HepG2 (cell line): ENCODE data around the gene PSD4. TPM values are rescaled to one million over a fixed set of nuclear protein-coding genes. Genes with fewer than 3 reads are reported as not detected.

Experiments
- HOXA5 ChIP-seq: sonication (generic); formaldehyde crosslinking; IDR thresholded peaks from 2 replicates; pipeline ENCODE4 v1.4.0; 2020; ENCODE audit warnings: missing genetic modification reagents
- KLF15 ChIP-seq: sonication (generic); formaldehyde crosslinking; IDR thresholded peaks from 2 replicates; pipeline ENCODE4 v1.8.1; 2023; ENCODE audit warnings: borderline replicate concordance, mild to moderate bottlenecking, inconsistent platforms, missing genetic modification reagents, mixed read lengths
- MAZ ChIP-seq, 2 experiments: sonication (generic) in 1 of 2; formaldehyde crosslinking in 1 of 2; IDR thresholded peaks; 2 replicates each; pipeline versions ENCODE4 v1.5.0 to v1.6.1; 2012 to 2020; ENCODE audit warnings: low read depth in 2 of 2, mild to moderate bottlenecking in 2 of 2, borderline replicate concordance in 1 of 2, improper control_type of control experiment in 1 of 2, low read length in 1 of 2, missing genetic modification reagents in 1 of 2, moderate library complexity in 1 of 2
- PAWR ChIP-seq: sonication (generic); formaldehyde crosslinking; IDR thresholded peaks from 2 replicates; pipeline ENCODE4 v1.4.0; 2020; ENCODE audit warnings: missing genetic modification reagents, mild to moderate bottlenecking, borderline replicate concordance
- RBFOX2 ChIP-seq: fragments of 200-400 bp; formaldehyde crosslinking; IDR thresholded peaks from 2 replicates; pipeline ENCODE4 v1.6.1; 2017; ENCODE audit warnings: low read depth, mild to moderate bottlenecking, low read length
- SMAD3 ChIP-seq: sonication (generic); formaldehyde crosslinking; IDR thresholded peaks from 2 replicates; pipeline ENCODE4 v1.4.0; 2020; ENCODE audit warnings: missing genetic modification reagents
- ZFAT ChIP-seq: sonication (generic); formaldehyde crosslinking; conservative IDR thresholded peaks from 2 replicates; pipeline ENCODE4 v1.8.1; 2023; ENCODE audit warnings: missing genetic modification reagents, inconsistent platforms
- ZFP1 ChIP-seq: IDR thresholded peaks from 2 replicates; pipeline ENCODE4 v1.6.1; 2016
- ZNF841 ChIP-seq: sonication (generic); formaldehyde crosslinking; IDR thresholded peaks from 2 replicates; pipeline ENCODE4 v1.8.1; 2023; ENCODE audit warnings: missing genetic modification reagents, borderline replicate concordance
- ZSCAN31 ChIP-seq: sonication (generic); formaldehyde crosslinking; IDR thresholded peaks from 2 replicates; pipeline ENCODE4 v1.5.0; 2020; ENCODE audit warnings: low read depth, mild to moderate bottlenecking, missing genetic modification reagents
- polyA plus RNA-seq, 8 experiments: library from polyadenylated mRNA; depleted of rRNA in 3 of 8; stranded (reverse) in 7 of 8; unstranded in 1 of 8; fragments of >200 nt; fragmentation: Illumina TruSeq in 4 of 8; extraction: Trizol in 4 of 8; gene quantifications; 2 replicates each; pipeline versions ENCODE4 v1.2.1 to v1.2.3, GENCODE V29; 2011 to 2016; ENCODE audit warnings: low read depth in 4 of 8, missing spikeins in 1 of 8, mixed read lengths in 1 of 8; ENCODE audit not compliant: insufficient read depth in 1 of 8
- total RNA-seq, 5 experiments: library from RNA; depleted of rRNA; stranded (reverse); fragments of >200 nt; fragmentation: Illumina TruSeq; extraction: Trizol; gene quantifications; 2 replicates each; pipeline ENCODE4 v1.2.3, GENCODE V29; 2016; ENCODE audit warnings: low read depth in 1 of 5
- TF ChIP-seq, protein P1 (sequence below): sonication (generic); formaldehyde crosslinking; IDR thresholded peaks from 2 replicates; pipeline ENCODE4 v1.4.0; 2020; ENCODE audit warnings: mild to moderate bottlenecking, missing genetic modification reagents, borderline replicate concordance
- TF ChIP-seq, protein P2 (sequence below): sonication (generic); formaldehyde crosslinking; conservative IDR thresholded peaks from 2 replicates; pipeline ENCODE4 v1.8.0; 2022; ENCODE audit warnings: missing genetic modification reagents
- TF ChIP-seq, protein P3 (sequence below): sonication (generic); formaldehyde crosslinking; IDR thresholded peaks from 2 replicates; pipeline ENCODE4 v1.4.0; 2020; ENCODE audit warnings: missing genetic modification reagents
- TF ChIP-seq, protein P4 (sequence below): sonication (generic); formaldehyde crosslinking; IDR thresholded peaks from 2 replicates; pipeline ENCODE4 v1.9.0; 2021; ENCODE audit warnings: mild to moderate bottlenecking, missing genetic modification reagents
- TF ChIP-seq, protein P5 (sequence below): sonication (generic); formaldehyde crosslinking; IDR thresholded peaks from 2 replicates; pipeline ENCODE4 v1.4.0; 2020; ENCODE audit warnings: mild to moderate bottlenecking, missing genetic modification reagents

The PSD4 gene
- total and polyA plus RNA-seq, 2 of the 13 experiments (the other 11 are each of a cell fraction or from before 2014, with no cell fraction given), result 5.8 to 9.4 TPM

DNA sequence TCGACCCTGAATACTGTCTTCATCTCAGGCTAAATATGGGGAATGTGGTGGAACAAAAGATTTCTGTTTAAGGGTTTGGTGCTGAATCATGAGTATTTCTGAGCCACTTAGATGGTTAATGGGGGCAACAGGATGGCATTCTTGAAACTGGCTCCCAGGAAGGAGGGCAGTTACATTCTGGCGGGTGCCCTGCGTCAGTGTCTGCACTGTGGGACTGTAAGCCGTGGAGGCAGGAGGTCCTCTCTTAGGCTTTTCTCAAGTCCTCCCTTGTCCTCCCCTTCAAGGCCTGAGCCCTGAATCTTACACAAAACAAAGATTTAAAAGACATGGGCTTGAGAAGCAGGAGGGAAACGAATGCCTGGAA lies 45.7 kb downstream of the PSD4 start (continued):
- TF ChIP-seq, protein P1, sequence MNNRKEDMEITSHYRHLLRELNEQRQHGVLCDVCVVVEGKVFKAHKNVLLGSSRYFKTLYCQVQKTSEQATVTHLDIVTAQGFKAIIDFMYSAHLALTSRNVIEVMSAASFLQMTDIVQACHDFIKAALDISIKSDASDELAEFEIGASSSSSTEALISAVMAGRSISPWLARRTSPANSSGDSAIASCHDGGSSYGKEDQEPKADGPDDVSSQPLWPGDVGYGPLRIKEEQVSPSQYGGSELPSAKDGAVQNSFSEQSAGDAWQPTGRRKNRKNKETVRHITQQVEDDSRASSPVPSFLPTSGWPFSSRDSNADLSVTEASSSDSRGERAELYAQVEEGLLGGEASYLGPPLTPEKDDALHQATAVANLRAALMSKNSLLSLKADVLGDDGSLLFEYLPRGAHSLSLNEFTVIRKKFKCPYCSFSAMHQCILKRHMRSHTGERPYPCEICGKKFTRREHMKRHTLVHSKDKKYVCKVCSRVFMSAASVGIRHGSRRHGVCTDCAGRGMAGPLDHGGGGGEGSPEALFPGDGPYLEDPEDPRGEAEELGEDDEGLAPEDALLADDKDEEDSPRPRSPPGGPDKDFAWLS (CRISPR knock-in tag), result no peak
- TF ChIP-seq SMAD3 (CRISPR knock-in tag) (no peak), MAZ (IDR thresholded peaks at IDR 0.05; ENCODE audit: borderline replicate concordance, low read depth, low read length) (0 out of 2 replicates have a peak, but pooled peaks have one; percentile 8), MAZ (CRISPR knock-in tag; IDR thresholded peaks at IDR 0.05; ENCODE audit: low read depth) (peak; percentile 66; the same call in 1 of the 2 replicates), ZSCAN31 (no peak), ZNF841 (CRISPR knock-in tag) (no peak), HOXA5 (CRISPR knock-in tag) (no peak), PAWR (CRISPR knock-in tag) (no peak), ZFP1 (no peak), ZFAT (CRISPR knock-in tag) (no peak), RBFOX2 (peak; percentile 45; the same call in 1 of the 2 replicates), KLF15 (CRISPR knock-in tag) (no peak)
- TF ChIP-seq, protein P2, sequence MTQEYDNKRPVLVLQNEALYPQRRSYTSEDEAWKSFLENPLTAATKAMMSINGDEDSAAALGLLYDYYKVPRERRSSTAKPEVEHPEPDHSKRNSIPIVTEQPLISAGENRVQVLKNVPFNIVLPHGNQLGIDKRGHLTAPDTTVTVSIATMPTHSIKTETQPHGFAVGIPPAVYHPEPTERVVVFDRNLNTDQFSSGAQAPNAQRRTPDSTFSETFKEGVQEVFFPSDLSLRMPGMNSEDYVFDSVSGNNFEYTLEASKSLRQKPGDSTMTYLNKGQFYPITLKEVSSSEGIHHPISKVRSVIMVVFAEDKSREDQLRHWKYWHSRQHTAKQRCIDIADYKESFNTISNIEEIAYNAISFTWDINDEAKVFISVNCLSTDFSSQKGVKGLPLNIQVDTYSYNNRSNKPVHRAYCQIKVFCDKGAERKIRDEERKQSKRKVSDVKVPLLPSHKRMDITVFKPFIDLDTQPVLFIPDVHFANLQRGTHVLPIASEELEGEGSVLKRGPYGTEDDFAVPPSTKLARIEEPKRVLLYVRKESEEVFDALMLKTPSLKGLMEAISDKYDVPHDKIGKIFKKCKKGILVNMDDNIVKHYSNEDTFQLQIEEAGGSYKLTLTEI (CRISPR knock-in tag), result no peak
- TF ChIP-seq, protein P3, sequence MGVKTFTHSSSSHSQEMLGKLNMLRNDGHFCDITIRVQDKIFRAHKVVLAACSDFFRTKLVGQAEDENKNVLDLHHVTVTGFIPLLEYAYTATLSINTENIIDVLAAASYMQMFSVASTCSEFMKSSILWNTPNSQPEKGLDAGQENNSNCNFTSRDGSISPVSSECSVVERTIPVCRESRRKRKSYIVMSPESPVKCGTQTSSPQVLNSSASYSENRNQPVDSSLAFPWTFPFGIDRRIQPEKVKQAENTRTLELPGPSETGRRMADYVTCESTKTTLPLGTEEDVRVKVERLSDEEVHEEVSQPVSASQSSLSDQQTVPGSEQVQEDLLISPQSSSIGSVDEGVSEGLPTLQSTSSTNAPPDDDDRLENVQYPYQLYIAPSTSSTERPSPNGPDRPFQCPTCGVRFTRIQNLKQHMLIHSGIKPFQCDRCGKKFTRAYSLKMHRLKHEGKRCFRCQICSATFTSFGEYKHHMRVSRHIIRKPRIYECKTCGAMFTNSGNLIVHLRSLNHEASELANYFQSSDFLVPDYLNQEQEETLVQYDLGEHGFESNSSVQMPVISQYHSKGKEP, result no peak
- TF ChIP-seq, protein P4, sequence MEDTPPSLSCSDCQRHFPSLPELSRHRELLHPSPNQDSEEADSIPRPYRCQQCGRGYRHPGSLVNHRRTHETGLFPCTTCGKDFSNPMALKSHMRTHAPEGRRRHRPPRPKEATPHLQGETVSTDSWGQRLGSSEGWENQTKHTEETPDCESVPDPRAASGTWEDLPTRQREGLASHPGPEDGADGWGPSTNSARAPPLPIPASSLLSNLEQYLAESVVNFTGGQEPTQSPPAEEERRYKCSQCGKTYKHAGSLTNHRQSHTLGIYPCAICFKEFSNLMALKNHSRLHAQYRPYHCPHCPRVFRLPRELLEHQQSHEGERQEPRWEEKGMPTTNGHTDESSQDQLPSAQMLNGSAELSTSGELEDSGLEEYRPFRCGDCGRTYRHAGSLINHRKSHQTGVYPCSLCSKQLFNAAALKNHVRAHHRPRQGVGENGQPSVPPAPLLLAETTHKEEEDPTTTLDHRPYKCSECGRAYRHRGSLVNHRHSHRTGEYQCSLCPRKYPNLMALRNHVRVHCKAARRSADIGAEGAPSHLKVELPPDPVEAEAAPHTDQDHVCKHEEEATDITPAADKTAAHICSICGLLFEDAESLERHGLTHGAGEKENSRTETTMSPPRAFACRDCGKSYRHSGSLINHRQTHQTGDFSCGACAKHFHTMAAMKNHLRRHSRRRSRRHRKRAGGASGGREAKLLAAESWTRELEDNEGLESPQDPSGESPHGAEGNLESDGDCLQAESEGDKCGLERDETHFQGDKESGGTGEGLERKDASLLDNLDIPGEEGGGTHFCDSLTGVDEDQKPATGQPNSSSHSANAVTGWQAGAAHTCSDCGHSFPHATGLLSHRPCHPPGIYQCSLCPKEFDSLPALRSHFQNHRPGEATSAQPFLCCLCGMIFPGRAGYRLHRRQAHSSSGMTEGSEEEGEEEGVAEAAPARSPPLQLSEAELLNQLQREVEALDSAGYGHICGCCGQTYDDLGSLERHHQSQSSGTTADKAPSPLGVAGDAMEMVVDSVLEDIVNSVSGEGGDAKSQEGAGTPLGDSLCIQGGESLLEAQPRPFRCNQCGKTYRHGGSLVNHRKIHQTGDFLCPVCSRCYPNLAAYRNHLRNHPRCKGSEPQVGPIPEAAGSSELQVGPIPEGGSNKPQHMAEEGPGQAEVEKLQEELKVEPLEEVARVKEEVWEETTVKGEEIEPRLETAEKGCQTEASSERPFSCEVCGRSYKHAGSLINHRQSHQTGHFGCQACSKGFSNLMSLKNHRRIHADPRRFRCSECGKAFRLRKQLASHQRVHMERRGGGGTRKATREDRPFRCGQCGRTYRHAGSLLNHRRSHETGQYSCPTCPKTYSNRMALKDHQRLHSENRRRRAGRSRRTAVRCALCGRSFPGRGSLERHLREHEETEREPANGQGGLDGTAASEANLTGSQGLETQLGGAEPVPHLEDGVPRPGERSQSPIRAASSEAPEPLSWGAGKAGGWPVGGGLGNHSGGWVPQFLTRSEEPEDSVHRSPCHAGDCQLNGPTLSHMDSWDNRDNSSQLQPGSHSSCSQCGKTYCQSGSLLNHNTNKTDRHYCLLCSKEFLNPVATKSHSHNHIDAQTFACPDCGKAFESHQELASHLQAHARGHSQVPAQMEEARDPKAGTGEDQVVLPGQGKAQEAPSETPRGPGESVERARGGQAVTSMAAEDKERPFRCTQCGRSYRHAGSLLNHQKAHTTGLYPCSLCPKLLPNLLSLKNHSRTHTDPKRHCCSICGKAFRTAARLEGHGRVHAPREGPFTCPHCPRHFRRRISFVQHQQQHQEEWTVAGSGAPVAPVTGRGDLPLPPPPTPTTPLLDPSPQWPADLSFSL (CRISPR knock-in tag), result no peak
- TF ChIP-seq, protein P5, sequence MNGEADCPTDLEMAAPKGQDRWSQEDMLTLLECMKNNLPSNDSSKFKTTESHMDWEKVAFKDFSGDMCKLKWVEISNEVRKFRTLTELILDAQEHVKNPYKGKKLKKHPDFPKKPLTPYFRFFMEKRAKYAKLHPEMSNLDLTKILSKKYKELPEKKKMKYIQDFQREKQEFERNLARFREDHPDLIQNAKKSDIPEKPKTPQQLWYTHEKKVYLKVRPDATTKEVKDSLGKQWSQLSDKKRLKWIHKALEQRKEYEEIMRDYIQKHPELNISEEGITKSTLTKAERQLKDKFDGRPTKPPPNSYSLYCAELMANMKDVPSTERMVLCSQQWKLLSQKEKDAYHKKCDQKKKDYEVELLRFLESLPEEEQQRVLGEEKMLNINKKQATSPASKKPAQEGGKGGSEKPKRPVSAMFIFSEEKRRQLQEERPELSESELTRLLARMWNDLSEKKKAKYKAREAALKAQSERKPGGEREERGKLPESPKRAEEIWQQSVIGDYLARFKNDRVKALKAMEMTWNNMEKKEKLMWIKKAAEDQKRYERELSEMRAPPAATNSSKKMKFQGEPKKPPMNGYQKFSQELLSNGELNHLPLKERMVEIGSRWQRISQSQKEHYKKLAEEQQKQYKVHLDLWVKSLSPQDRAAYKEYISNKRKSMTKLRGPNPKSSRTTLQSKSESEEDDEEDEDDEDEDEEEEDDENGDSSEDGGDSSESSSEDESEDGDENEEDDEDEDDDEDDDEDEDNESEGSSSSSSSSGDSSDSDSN (CRISPR knock-in tag), result no peak
